COR-L47 (cell line): Measurements from ENCODE around the gene MAG.
"Not testable (repeated sequence)": the region's sequence is repeated elsewhere in the genome, so short reads cannot be mapped to it uniquely, and the experiment has no call there.

Experiments used
- DNase-seq: peaks from one replicate; lab custom pipeline; 2025; lab: John Stamatoyannopoulos, UW

Gene MAG

GRCh38 chr19:35346193-35347052, 54.5 kb downstream of the MAG start:
- no peak for DNase-seq

- no peak for DNase-seq
Measured at GRCh38 chr19:35347171-35347929, 55.4 kb downstream of the MAG start, which contains the start of gene FFAR1. Gene FFAR1, plus strand, starts transcription at chr19:35347902. Its CDS starts 3,650 bp downstream, at chr19:35351552.

- no peak for DNase-seq
Measured at GRCh38 chr19:35347930-35348298, 56.0 kb downstream of the MAG start.

- DNase-seq: no peak
Measured at GRCh38 chr19:35348911-35349611, 57.1 kb downstream of the MAG start.

DNA sequence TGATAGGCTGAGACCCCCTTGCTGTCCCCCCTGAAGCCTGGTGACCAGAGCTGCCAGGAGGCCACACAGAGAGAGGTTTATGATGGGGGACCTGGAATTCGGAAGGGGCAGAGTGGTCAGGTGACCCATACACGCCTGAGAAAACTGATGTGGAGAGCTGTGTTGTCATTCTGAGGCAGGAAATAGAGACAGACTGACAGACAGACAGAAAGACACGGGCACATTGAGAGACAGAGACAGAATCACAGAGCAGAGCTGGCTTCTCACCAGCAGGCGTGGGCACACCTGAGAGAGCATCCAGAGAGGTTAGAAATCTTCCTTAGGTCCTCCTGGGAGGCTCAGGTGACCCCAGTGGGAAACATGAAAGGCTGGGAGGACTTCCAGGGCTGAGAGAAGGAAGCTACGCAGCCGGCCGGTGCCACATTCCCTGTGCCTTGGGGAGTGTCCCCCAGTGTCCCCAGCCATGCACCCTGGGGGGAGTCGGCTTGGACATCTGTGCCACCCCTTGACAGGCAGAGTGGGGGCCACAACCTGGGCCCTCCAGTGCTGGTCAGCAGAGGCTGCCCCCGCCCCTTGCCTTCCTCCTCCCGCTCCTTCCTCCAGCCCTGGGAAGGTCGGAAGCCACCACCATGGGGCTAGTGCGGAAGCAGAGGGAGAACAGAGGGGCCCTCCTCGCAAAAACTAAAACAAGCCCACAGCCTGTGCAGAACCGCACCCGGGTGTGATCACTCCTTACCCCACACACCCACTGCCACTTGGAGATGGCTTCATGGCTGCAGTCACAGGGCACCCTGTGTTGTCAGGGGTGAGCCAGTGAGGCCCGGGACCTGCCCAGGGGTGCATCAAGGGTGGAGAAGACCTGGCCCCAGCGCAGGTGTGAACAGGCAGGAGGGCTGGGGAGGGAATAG, 57.9 kb downstream of the MAG start:
- DNase-seq: no peak

DNA sequence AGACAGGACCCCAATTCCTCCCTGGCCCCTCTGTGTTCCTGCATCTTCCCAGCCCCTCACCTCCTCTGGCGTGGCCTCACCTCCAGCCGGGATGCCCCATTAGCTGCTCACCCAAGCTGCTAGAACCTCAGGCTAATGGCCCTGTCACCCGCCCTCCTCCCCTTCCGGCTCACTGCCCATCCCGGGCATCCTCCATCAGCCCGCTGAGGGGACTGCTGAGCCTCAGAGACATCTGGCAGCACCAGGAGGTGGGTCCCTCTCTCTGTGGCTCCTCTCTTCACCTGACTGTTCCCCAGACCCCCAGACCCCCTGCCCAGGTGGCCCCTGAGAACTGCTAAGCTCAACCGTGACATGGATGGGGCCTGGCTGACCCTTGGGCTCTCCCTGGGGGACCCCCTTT, 58.6 kb downstream of the MAG start:
- no peak for DNase-seq

- DNase-seq: no peak
Measured at GRCh38 chr19:35351411-35352176, 59.6 kb downstream of the MAG start.

DNA sequence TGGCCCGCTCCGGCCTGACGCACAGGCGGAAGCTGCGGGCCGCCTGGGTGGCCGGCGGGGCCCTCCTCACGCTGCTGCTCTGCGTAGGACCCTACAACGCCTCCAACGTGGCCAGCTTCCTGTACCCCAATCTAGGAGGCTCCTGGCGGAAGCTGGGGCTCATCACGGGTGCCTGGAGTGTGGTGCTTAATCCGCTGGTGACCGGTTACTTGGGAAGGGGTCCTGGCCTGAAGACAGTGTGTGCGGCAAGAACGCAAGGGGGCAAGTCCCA, 60.2 kb downstream of the MAG start:
- no peak for DNase-seq

DNA sequence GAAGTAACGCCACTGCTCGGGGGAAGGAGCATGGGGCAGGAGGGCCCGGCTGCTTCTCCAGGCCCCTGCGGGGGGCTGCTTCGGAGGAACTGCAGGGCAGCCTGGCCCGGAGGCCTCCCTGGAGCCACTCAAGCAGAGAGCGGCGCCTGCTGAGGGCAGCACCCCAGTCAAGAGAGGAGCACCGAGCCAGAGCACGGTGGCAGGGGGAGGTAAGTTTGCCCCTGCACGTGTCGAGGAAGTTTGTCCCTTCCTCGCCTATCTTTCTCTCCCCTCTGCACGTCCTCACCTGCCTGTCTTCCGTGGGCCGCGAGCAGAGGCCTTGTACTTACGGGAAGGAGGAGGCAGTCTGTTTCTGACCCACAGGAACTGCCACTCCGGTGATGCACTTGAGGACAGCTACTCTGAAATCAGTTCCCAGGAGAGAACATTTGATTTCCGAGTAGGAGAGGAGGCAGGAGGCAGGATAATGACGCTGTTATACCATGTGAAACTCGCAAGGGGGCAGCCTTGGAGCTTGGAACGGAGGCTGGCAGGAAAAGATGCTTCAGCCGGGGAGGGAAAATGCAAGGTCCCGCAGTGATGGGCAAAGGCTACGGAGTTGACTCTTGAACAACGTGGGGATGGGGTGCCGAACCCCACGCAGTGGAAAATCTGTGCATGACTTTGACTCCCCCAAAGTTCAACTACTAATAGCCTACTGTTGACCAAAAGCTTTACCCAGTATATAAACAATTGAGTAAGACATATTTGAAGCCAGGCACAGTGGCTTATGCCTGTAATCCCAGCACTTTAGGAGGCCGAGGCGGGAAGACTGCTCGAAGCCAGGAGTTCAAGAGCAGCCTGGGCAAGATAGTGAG, 60.7 kb downstream of the MAG start:
- DNase-seq: peak; percentile 41

- DNase-seq: no peak
Measured at GRCh38 chr19:35353635-35354034, 61.7 kb downstream of the MAG start.

DNA sequence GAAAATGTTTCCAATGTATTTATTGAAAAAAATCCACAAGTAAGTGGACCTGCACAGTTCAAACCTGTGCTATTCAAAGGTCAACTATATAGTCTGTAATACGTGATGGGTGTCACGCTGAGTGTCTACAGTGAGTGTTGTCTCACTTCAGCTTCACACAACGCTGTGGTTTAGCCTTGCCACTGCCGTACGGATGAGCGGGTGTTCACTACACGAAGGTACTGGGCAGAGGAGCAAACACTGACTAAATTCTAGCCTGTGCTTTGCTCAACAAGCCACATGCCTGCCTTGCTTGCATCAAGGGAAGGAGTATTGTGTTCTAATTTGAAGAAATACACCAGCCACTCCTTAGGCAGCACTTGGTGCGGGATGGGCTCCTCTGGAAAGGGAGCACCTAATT, 62.9 kb downstream of the MAG start:
- no peak for DNase-seq

GRCh38 chr19:35355791-35356460, 64.0 kb downstream of the MAG start:
- DNase-seq: no peak

GRCh38 chr19:35357867-35358573, 66.1 kb downstream of the MAG start, which contains the start of gene FFAR3:
Gene FFAR3, plus strand, starts transcription at chr19:35358460. Its CDS starts 431 bp downstream, at chr19:35358891.
- DNase-seq: no peak

DNA sequence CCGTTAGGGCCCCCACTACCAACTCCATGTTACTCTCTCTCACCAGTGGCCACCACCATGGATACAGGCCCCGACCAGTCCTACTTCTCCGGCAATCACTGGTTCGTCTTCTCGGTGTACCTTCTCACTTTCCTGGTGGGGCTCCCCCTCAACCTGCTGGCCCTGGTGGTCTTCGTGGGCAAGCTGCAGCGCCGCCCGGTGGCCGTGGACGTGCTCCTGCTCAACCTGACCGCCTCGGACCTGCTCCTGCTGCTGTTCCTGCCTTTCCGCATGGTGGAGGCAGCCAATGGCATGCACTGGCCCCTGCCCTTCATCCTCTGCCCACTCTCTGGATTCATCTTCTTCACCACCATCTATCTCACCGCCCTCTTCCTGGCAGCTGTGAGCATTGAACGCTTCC, 66.9 kb downstream of the MAG start:
- DNase-seq: not testable (repeated sequence)

DNA sequence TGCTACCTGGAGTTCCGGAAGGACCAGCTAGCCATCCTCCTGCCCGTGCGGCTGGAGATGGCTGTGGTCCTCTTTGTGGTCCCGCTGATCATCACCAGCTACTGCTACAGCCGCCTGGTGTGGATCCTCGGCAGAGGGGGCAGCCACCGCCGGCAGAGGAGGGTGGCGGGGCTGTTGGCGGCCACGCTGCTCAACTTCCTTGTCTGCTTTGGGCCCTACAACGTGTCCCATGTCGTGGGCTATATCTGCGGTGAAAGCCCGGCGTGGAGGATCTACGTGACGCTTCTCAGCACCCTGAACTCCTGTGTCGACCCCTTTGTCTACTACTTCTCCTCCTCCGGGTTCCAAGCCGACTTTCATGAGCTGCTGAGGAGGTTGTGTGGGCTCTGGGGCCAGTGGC, 67.4 kb downstream of the MAG start:
- not testable (repeated sequence) for DNase-seq

- DNase-seq: not testable (repeated sequence)
Measured at GRCh38 chr19:35360081-35360480, 68.1 kb downstream of the MAG start.

- DNase-seq: no peak
Measured at GRCh38 chr19:35360880-35361420, 69.0 kb downstream of the MAG start.

DNA sequence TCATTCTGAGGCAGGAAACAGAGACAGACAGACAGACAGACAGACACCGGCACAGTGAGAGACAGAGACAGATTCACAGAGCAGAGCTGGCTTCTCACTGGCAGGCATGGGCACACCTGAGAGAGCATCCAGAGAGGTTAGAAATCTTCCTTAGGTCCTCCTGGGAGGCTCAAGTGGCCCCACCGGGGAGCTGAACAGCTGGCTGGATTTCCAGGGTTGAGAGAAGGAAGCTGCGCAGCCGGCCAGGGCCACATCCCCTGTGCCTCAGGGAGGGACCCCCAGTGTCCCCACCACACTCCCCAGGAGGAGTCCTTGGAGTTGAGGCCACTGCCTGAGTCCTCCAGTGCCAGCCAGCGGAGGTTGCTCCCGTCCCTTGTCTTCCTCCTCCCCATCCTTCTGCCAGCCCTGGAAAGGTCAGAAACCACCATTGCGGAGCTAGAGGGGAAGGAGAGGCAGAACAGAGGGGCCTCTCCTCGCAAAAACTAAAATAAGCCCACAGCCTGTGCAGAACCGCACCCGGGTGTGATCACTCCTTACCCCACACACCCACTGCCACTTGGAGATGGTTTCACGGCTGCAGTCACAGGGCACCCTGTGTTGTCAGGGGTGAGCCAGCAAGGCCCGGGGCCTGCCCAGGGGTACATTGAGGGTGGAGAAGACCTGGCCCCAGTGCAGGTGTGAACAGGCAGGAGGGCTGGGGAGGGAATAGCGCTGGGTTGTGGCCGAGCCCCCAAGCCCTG, 70.5 kb downstream of the MAG start:
- DNase-seq: no peak
